Cardiac fibroblast (primary cell): ENCODE measurements around the gene NUMB.

Source experiments
- DNase-seq, 2 donors: peaks; one replicate each; pipeline versions ENCODE4 v3.0.0 to v3.0.0-alpha.2; 2010; ENCODE audit warnings: low read depth in 2 of 2
- H3K4me3 ChIP-seq, 2 donors: replicated peaks in 1 of 2; 1 replicate in 1 of 2; 2 replicates in 1 of 2; pipeline ENCODE4 v1.5.1; 2011; ENCODE audit warnings: low read depth in 2 of 2, low read length in 2 of 2, mild to moderate bottlenecking in 2 of 2, moderate library complexity in 1 of 2
- TF ChIP-seq, protein P1 (sequence below): IDR thresholded peaks from one replicate; pipeline ENCODE4 v1.5.1; 2011; ENCODE audit warnings: low read depth, mild to moderate bottlenecking, low read length, inconsistent platforms

Gene NUMB

DNA sequence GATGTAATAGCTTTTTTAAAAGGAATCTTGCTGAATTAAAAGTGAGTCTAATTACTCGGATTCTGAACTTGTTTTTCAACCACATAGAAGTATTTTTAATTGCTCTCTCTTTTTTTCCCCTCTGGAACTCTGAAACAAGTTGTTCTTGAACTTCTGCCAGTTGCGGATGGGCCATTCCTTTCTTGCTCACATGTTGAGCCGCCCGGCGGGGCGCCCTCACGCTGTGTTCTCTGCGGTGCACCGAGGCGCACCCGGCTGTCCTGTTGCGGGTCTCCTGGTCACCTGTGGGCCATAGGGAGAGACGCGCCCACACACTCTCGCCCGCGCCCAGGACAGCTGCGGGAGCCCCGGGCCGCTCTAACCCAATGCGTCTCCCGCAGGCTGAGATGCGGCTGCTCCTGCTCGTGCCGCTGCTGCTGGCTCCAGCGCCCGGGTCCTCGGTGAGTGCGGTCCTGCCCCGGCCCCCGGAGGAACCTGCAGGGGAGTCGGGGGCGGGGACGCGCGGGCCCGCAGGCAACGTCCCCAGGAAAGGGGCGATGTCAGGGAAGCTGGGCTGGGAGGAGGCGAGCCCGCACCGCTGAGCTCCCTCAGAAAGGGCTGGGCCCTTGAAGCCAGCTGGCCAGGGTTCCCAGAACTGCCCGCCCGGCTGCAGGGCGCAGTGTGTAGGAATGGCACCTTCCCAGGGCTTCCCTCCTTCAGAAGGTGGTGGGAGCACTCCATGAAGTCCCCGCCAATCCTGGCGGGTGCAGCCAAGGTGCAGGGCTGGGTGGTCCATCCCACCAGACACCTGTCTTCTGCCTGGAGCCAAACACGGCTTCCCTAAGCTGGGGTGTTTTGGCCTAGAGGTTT, 218.7 kb downstream of the NUMB start:
- peak; percentile 68 to 75 for DNase-seq
- H3K4me3 ChIP-seq: peak overlapping the region; percentile 34 to 35
- TF ChIP-seq, protein P1, sequence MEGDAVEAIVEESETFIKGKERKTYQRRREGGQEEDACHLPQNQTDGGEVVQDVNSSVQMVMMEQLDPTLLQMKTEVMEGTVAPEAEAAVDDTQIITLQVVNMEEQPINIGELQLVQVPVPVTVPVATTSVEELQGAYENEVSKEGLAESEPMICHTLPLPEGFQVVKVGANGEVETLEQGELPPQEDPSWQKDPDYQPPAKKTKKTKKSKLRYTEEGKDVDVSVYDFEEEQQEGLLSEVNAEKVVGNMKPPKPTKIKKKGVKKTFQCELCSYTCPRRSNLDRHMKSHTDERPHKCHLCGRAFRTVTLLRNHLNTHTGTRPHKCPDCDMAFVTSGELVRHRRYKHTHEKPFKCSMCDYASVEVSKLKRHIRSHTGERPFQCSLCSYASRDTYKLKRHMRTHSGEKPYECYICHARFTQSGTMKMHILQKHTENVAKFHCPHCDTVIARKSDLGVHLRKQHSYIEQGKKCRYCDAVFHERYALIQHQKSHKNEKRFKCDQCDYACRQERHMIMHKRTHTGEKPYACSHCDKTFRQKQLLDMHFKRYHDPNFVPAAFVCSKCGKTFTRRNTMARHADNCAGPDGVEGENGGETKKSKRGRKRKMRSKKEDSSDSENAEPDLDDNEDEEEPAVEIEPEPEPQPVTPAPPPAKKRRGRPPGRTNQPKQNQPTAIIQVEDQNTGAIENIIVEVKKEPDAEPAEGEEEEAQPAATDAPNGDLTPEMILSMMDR: no peak

DNA sequence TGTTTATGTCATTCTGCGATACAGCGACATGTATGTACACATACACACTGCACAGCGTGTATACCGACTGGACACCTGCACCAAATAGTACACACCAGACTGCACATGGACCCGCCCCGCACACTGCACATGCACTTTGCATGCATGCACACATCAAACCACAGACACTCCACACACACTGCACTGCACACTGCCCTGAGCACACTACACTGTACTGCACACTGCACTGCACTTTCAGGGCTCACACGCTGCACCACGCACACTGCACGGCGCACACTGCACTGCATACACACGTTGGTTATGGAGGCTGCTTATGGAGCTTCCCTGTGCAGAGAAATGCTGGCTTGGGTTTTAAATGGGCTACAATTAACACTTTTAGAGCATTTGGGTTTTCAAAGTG, 219.4 kb downstream of the NUMB start:
- TF ChIP-seq, protein P1: no peak
- no peak for DNase-seq
- H3K4me3 ChIP-seq: peak overlapping the region in 1 of 2 donors; percentile 56

DNA sequence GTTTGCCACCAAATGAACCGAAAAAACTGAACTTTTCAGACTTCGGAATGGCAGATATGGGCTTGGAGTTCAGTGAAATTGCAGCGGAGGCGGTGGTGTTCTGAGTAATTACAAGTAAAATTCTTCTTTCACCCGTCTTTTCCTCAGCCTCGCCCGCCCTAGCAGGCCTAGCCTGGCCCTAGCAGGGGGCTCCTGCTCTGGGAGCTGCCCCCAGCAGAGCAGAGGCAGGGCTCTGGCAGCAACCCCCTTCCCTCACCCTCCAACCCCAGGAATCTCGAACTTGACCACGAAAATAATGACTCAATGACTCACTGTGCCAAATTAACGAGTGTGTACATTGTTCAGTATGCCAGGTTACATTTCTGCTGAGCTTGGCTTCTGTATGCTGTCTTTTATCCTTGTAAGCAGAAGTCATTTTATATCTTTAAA, 219.9 kb downstream of the NUMB start:
- peak; percentile 75 to 85 for DNase-seq
- peak overlapping the region; percentile 40 to 56 for H3K4me3 ChIP-seq

DNA sequence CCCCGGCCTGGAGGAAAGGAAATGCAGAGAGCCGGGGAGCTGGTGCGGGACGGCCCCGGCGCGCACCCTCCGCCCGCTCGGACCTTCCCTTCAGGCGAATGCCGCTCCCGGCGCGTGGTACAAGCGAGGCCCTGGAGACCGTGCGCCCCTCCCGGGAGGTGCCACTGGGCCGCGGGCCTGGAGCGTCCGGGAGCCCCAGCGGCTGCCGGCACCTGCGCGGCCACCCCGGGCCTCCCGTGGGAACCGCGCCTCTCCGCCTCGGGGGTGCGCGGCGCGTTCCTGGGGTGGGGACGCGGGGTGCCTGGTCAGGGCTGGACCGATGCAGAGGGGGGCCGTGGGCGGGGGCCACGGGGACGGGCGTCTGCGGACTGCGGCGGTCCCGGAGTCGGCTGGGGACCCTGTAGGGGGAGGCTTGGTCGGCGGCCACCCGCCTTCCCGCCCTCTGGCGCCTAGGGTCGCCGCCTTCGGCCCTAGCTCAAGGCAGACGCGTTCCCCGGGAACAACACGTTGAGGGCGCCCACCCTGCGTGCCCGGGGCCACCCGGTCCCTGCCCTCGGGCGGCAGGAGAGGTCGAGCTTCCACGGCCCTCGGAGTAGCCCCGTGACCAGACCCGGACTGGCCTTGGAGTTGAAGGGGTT, 220.4 kb downstream of the NUMB start:
- H3K4me3 ChIP-seq: peak overlapping the region; percentile 40 to 56
- no peak for DNase-seq
- TF ChIP-seq, protein P1: no peak

More for the DNA sequence above, 219.9 kb downstream of the NUMB start:
- TF ChIP-seq, protein P1: no peak

DNA sequence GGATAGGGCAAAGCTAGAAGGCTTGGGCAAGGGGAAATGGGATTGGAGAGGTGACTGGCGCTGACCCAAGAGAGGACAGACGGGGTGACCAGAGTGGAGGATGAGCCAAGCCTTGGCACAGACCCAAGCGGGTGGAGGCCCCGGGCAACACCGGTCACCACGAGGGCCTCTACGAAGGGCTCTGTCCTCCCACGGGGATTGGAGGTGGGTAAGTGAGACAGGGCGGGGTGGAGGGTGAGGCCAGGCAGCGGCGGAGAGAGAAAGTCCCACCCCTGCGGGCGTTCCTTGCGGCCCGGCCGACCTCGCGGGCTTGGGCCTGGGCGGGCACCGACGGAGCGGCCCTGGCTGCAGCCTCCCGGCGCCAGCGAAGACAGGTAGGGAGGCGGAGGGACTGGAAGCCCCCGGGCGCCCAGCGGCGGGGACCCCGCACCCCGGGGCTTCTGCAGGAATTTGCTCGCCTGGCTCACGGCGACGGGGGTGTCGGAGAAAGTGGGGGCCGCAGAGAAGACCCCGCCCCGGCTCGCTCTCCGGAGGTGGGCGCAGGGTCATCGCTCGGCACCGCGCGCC, 221.0 kb downstream of the NUMB start, which contains the start of gene PAPLN:
Gene PAPLN (plus strand): TSS at position 288 of the 567 bp plus-strand sequence. CDS start 2,273 bp downstream, outside the sequence.
- H3K4me3 ChIP-seq: peak within 1 kb of the TSS; percentile 40 to 56
- TF ChIP-seq, protein P1: no peak
- peak; percentile 24 to 52 for DNase-seq

DNA sequence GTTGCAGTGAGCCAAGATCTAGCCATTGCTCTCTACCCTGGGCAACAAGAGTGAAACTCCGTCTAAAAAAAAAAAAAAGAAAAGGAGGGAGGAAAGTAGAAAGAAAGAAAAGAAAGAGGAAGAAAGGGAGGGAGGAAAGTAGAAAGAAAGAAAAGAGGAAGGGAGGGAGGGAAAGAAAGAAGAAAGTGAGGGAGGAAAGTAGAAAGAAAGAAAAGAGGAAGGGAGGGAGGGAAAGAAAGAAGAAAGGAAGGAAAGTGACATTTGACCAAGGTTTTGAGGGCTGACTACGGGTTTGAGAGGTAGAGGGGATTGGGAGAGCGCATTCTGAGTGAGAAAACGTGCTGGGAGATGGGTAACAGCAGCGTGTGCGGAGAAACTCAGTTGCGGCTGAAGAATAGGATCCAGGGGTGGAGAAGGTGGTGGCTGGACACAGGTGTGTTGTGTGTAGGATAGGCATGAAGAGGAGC, 221.6 kb downstream of the NUMB start:
- no peak overlapping the region for H3K4me3 ChIP-seq
- TF ChIP-seq, protein P1: no peak
- no peak for DNase-seq
